ENCODE data around the gene AUTS2.

Gene AUTS2

DNA sequence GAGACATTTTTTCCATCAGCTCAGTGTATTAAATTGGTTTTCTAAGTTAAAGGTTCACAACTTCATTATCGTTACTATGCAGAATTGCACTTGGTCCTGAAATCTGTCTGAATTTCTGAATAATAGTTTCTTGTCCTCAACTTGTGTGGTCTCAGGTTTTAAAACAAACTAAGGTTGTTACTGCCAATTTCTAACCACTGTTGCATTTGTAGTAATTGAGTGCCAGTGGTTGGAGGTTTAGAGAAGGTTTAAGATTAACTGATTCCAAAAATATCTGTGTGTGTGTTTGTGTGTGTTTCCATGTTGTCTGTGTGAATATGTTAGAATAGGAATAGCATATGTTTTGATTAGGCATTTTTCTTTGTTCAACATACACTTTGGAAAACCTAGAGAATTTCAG lies 395.9 kb downstream of the AUTS2 start:
- Histone ChIP-seq H3K9me3 (ENCODE audit: control insufficient read depth in 5 of 5, low read length in 5 of 5) (no peaks in the 10 kb centered on the region), H3K9ac (ENCODE audit: low read length in 5 of 5) (no peak overlapping the region), H3K4me1 (ENCODE audit: control insufficient read depth in 5 of 5, insufficient read depth in 5 of 5, low read length in 5 of 5) (peaks cover 0 to 2% (median 0%) of the 10 kb centered on the region in 5 donors)

DNA sequence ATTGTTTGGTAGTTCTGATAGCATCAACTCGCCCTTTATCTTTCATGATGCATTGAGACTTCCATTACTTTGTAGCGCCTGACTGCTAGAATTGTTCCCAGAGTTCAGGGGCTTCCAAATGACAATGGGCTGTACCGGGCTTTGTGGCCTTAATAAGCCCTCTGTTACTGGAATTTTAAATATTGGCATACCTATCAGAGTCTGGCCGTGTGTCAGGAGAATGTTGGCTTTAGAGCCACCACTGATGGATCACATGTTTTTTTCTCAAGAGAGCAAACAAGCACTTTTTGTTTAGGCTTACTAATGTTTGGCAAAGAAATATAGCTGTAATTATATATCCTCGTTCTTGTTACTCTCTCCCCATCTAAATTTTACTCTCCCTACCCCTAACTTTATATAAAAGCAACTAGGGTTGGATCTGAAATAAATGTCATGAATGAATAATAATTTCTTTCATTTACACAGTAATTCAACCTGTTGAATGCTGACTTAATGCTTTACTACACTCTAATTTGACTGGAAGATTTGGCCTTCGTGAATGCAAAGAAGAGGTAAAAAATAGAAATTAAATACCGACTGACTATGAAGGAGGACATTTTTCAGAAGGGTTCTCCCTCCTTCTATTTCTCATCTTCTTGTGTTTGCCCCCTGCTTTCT lies 396.7 kb downstream of the AUTS2 start:
- Histone ChIP-seq H3K9me3 (ENCODE audit: control insufficient read depth in 5 of 5, low read length in 5 of 5) (no peaks in the 10 kb centered on the region), H3K9ac (ENCODE audit: low read length in 5 of 5) (no peak overlapping the region), H3K36me3 (ENCODE audit: control insufficient read depth in 5 of 5, insufficient read depth in 5 of 5, low read length in 5 of 5) (no peaks in the 10 kb centered on the region), H3K4me1 (ENCODE audit: control insufficient read depth in 5 of 5, insufficient read depth in 5 of 5, low read length in 5 of 5) (peaks cover 0 to 2% (median 0%) of the 10 kb centered on the region in 5 donors), H3K27me3 (ENCODE audit: control insufficient read depth in 5 of 5, insufficient read depth in 4 of 5, low read length in 5 of 5) (no peaks in the 10 kb centered on the region), H3K4me3 (ENCODE audit: low read depth in 1 of 5, low read length in 5 of 5) (no peak overlapping the region), H3K27ac (ENCODE audit: low read depth, low read length) (no peak overlapping the region)

More for the DNA sequence above, 395.9 kb downstream of the AUTS2 start:
- no peaks in the 10 kb centered on the region for H3K36me3 ChIP-seq (ENCODE audit: control insufficient read depth in 5 of 5, insufficient read depth in 5 of 5, low read length in 5 of 5)
- H3K27me3 ChIP-seq (ENCODE audit: control insufficient read depth in 5 of 5, insufficient read depth in 4 of 5, low read length in 5 of 5), result no peaks in the 10 kb centered on the region
- H3K27ac ChIP-seq (ENCODE audit: low read depth, low read length), result no peak overlapping the region
- no peak overlapping the region for H3K4me3 ChIP-seq (ENCODE audit: low read depth in 1 of 5, low read length in 5 of 5)

DNA sequence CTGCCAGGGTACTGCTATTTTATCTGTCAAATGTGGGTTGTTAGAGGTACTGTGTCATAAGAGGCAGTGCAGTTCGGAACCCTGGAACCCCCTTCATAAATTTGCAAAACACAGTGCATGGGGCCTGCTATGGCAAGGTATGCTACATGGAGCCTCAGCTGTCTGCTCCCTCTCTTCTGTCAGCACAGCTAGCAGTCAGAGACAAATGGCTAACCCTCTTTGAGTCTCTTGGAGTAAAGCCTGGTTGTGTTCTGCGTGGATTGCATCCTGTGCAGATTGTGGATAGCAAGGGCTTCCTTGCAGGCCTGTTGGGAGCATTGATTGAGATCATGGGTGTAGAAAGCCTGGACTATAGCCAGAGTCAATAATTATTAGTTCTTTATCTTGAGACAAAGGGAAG lies 397.8 kb downstream of the AUTS2 start:
- Histone ChIP-seq H3K9me3 (ENCODE audit: control insufficient read depth in 5 of 5, low read length in 5 of 5) (no peaks in the 10 kb centered on the region), H3K27ac (ENCODE audit: low read depth, low read length) (no peak overlapping the region), H3K4me3 (ENCODE audit: low read depth in 1 of 5, low read length in 5 of 5) (no peak overlapping the region), H3K36me3 (ENCODE audit: control insufficient read depth in 5 of 5, insufficient read depth in 5 of 5, low read length in 5 of 5) (no peaks in the 10 kb centered on the region), H3K4me1 (ENCODE audit: control insufficient read depth in 5 of 5, insufficient read depth in 5 of 5, low read length in 5 of 5) (peaks cover 0 to 2% (median 0%) of the 10 kb centered on the region in 5 donors), H3K9ac (ENCODE audit: low read length in 5 of 5) (no peak overlapping the region), H3K27me3 (ENCODE audit: control insufficient read depth in 5 of 5, insufficient read depth in 4 of 5, low read length in 5 of 5) (no peaks in the 10 kb centered on the region)

DNA sequence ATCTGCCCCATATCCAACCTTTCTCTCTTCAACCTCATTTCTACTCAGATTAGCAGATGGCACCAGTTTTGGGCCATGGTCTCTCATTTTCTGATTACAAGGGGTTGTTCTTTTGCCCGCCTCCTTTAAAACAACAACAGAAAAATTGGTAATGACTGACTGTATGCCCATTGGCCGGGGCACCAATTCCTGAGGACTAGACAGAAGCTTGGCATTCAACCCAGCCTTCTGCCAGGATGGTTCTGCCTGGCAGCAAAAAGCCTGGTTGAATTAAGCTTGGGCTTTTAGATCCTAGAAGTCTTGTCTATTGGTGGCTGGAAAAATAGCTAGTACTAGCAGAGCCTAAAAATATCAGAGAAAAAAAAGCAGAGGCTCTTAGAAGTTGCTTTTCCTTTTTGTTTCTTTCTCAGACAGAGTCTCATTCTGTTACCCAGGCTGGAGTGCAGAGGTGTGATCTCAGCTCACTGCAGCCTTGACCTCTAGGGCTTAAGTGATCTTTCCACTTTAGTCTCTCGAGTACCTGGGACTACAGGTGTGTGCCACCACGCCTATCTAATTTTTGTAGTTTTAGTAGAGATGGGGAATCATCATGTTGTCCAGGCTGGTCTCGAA lies 402.6 kb downstream of the AUTS2 start:
- Histone ChIP-seq H3K27ac (ENCODE audit: low read depth, low read length) (no peak overlapping the region), H3K9me3 (ENCODE audit: control insufficient read depth in 5 of 5, low read length in 5 of 5) (no peaks in the 10 kb centered on the region), H3K9ac (ENCODE audit: low read length in 5 of 5) (no peak overlapping the region), H3K36me3 (ENCODE audit: control insufficient read depth in 5 of 5, insufficient read depth in 5 of 5, low read length in 5 of 5) (no peaks in the 10 kb centered on the region), H3K4me3 (ENCODE audit: low read depth in 1 of 5, low read length in 5 of 5) (no peak overlapping the region), H3K4me1 (ENCODE audit: control insufficient read depth in 5 of 5, insufficient read depth in 5 of 5, low read length in 5 of 5) (no peaks in the 10 kb centered on the region), H3K27me3 (ENCODE audit: control insufficient read depth in 5 of 5, insufficient read depth in 4 of 5, low read length in 5 of 5) (no peaks in the 10 kb centered on the region)

DNA sequence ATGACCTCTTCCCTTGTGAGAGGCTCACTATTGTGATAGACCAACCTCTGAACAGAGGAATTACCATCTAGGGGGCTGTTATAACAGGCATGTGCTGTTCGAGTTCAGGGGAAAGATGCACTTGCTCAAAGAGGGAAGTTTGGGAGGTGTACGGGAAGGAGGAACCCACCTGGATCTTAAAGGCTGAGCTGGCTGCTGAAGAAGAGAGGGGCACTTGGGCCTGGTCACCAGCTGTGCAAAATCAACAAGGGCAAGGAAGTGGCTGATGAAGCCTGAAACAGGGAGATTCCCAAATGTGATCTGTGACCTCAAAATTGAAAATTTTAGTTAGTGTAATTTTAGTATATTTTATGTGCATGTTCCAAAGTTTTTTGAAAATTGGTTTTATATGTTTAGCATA lies 407.2 kb downstream of the AUTS2 start:
- no peaks in the 10 kb centered on the region for H3K27me3 ChIP-seq (ENCODE audit: control insufficient read depth in 5 of 5, insufficient read depth in 4 of 5, low read length in 5 of 5)
- no peak overlapping the region for H3K9ac ChIP-seq (ENCODE audit: low read length in 5 of 5)
- no peaks in the 10 kb centered on the region for H3K36me3 ChIP-seq (ENCODE audit: control insufficient read depth in 5 of 5, insufficient read depth in 5 of 5, low read length in 5 of 5)
- H3K27ac ChIP-seq (ENCODE audit: low read depth, low read length), result no peak overlapping the region
- H3K4me3 ChIP-seq (ENCODE audit: low read depth in 1 of 5, low read length in 5 of 5), result no peak overlapping the region
- no peaks in the 10 kb centered on the region for H3K9me3 ChIP-seq (ENCODE audit: control insufficient read depth in 5 of 5, low read length in 5 of 5)
- peaks cover 0 to 7% (median 0%) of the 10 kb centered on the region in 5 donors for H3K4me1 ChIP-seq (ENCODE audit: control insufficient read depth in 5 of 5, insufficient read depth in 5 of 5, low read length in 5 of 5)

DNA sequence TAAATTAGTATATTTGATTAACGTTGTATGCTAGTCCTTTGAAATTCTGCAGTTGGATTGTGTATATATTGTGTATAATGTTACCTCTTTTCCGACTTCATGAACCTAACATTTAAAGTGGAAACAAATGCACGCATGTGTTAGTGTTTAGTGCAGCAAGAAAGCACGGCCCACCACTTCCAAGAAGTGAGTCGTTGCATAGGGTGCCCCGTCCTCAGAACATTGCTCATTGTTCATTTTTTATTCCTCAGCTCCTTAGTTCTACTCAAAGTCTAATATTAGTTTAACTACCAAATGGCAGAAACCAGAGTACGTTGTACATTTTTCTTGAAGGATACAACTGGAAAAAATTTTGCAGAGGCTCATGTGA lies 407.6 kb downstream of the AUTS2 start:
- peaks cover 0 to 7% (median 0%) of the 10 kb centered on the region in 5 donors for H3K4me1 ChIP-seq (ENCODE audit: control insufficient read depth in 5 of 5, insufficient read depth in 5 of 5, low read length in 5 of 5)
- H3K36me3 ChIP-seq (ENCODE audit: control insufficient read depth in 5 of 5, insufficient read depth in 5 of 5, low read length in 5 of 5), result no peaks in the 10 kb centered on the region
- H3K27ac ChIP-seq (ENCODE audit: low read depth, low read length), result no peak overlapping the region
- no peaks in the 10 kb centered on the region for H3K9me3 ChIP-seq (ENCODE audit: control insufficient read depth in 5 of 5, low read length in 5 of 5)
- H3K27me3 ChIP-seq (ENCODE audit: control insufficient read depth in 5 of 5, insufficient read depth in 4 of 5, low read length in 5 of 5), result no peaks in the 10 kb centered on the region
- no peak overlapping the region for H3K9ac ChIP-seq (ENCODE audit: low read length in 5 of 5)
- H3K4me3 ChIP-seq (ENCODE audit: low read depth in 1 of 5, low read length in 5 of 5), result no peak overlapping the region

DNA sequence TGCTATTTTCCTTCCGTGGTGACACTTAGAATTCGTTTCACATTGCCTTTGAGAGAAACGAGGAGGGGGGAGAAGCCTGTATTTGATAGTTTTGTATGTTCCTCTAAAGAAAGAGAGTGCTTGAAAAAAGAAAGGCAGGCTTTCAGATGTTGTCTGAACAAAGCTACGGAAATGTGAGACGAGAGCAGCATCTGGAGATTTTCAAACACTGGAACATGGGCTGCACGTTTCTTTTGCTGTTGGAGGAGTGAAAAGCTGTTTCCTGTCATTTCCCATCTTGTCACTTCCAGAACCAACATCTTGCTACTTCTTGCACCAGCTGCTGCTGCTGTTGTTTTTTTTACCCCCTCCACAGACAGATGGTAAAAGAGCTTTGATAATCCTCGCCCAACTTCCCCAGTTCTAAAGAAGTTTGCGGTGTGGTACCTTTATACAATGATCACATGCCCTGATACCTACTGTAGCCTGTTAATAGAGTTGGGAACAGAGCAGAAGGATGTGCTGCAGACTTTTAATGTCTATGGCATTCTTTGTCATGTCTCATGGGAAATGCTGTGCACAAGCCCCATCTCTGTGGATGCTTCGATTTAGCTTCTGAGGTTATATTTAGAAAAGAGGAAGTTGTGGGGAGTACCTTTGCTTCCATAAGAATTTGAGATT lies 408.1 kb downstream of the AUTS2 start:
- Histone ChIP-seq H3K27me3 (ENCODE audit: control insufficient read depth in 5 of 5, insufficient read depth in 4 of 5, low read length in 5 of 5) (no peaks in the 10 kb centered on the region), H3K4me3 (ENCODE audit: low read depth in 1 of 5, low read length in 5 of 5) (no peak overlapping the region), H3K9me3 (ENCODE audit: control insufficient read depth in 5 of 5, low read length in 5 of 5) (no peaks in the 10 kb centered on the region), H3K36me3 (ENCODE audit: control insufficient read depth in 5 of 5, insufficient read depth in 5 of 5, low read length in 5 of 5) (no peaks in the 10 kb centered on the region), H3K4me1 (ENCODE audit: control insufficient read depth in 5 of 5, insufficient read depth in 5 of 5, low read length in 5 of 5) (peaks cover 0 to 7% (median 0%) of the 10 kb centered on the region in 5 donors), H3K9ac (ENCODE audit: low read length in 5 of 5) (no peak overlapping the region), H3K27ac (ENCODE audit: low read depth, low read length) (no peak overlapping the region)

DNA sequence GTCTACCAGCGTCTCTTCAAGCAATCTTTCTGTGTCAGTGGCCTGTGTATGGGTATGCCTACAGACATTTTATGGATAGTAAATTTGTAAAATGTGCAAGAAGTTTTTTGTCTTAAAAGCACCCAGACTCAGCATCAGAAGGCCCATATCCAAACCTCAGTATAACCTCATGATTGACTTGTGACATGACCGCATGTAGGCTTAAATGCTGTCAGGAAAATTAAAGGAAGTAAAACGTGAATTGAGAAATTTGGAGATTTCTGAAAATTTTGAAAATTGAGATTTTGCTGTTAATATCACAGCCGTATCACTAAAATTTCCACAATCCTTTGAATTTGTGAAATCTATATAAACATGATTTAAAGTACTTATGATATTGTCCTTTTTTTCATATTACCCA lies 410.2 kb downstream of the AUTS2 start:
- no peaks in the 10 kb centered on the region for H3K36me3 ChIP-seq (ENCODE audit: control insufficient read depth in 5 of 5, insufficient read depth in 5 of 5, low read length in 5 of 5)
- H3K4me1 ChIP-seq (ENCODE audit: control insufficient read depth in 5 of 5, insufficient read depth in 5 of 5, low read length in 5 of 5), result peaks cover 0 to 7% (median 0%) of the 10 kb centered on the region in 5 donors
- H3K27ac ChIP-seq (ENCODE audit: low read depth, low read length), result no peak overlapping the region
- H3K9ac ChIP-seq (ENCODE audit: low read length in 5 of 5), result no peak overlapping the region
- H3K4me3 ChIP-seq (ENCODE audit: low read depth in 1 of 5, low read length in 5 of 5), result no peak overlapping the region
- no peaks in the 10 kb centered on the region for H3K9me3 ChIP-seq (ENCODE audit: control insufficient read depth in 5 of 5, low read length in 5 of 5)
- H3K27me3 ChIP-seq (ENCODE audit: control insufficient read depth in 5 of 5, insufficient read depth in 4 of 5, low read length in 5 of 5), result no peaks in the 10 kb centered on the region

DNA sequence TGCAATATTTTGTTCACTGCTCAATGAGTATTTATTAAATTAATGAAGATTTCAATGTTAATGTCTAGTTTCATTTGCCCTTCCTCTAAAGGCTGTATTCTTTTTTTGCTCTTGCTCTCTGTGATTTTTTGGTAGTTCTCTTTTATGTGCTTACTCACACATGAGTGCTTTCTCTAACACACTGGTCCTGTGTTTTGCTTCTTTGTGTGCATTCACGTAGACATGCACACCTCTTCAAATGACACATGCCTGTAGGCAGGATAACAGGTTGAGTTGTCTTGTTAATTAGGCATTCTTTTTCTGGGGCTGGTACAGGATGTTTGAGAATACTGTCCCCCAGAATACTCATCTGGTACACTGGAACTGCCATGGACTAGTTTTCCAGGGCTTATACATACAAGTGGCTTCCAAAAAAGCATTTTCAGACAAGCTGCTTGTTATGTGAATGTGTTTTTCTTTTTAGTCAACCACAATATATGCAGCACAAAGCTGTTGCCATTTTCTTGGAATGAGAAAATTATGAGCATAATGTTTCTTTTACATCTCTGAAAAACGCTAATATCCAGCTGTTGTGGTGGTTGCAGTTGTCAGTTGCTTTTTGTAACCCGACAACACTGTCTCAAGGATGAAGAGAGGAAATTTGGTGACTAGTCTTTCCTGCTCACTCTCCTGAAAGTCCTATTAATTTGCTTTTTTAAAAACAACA lies 416.4 kb downstream of the AUTS2 start:
- H3K36me3 ChIP-seq (ENCODE audit: control insufficient read depth in 5 of 5, insufficient read depth in 5 of 5, low read length in 5 of 5), result no peaks in the 10 kb centered on the region
- H3K9me3 ChIP-seq (ENCODE audit: control insufficient read depth in 5 of 5, low read length in 5 of 5), result no peaks in the 10 kb centered on the region
- H3K9ac ChIP-seq (ENCODE audit: low read length in 5 of 5), result no peak overlapping the region

DNA sequence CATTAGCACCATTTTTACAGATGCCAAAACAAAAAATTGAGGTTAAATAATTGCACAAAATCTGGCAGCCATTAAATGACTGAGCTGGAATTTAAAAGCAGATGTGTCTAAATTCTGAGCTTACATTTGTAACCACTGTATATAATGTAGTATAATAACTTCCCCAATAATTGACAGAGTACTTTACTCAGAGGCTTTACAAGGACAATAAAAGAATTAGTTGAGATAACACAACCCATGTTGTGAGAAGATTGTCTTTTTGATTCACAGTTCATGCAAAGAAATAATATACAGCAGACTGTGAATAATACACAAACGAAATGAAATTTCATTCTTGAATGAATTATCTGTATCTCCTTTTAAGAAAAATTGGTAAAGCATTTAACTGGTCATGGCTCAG lies 417.1 kb downstream of the AUTS2 start:
- H3K4me3 ChIP-seq (ENCODE audit: low read depth in 1 of 5, low read length in 5 of 5), result no peak overlapping the region

More for the DNA sequence above, 416.4 kb downstream of the AUTS2 start:
- Histone ChIP-seq H3K4me3 (ENCODE audit: low read depth in 1 of 5, low read length in 5 of 5) (no peak overlapping the region), H3K4me1 (ENCODE audit: control insufficient read depth in 5 of 5, insufficient read depth in 5 of 5, low read length in 5 of 5) (peaks cover 0 to 14% (median 10%) of the 10 kb centered on the region in 5 donors), H3K27me3 (ENCODE audit: control insufficient read depth in 5 of 5, insufficient read depth in 4 of 5, low read length in 5 of 5) (no peaks in the 10 kb centered on the region), H3K27ac (ENCODE audit: low read depth, low read length) (no peak overlapping the region)

More for the DNA sequence above, 417.1 kb downstream of the AUTS2 start:
- no peaks in the 10 kb centered on the region for H3K27me3 ChIP-seq (ENCODE audit: control insufficient read depth in 5 of 5, insufficient read depth in 4 of 5, low read length in 5 of 5)
- no peak overlapping the region for H3K27ac ChIP-seq (ENCODE audit: low read depth, low read length)
- H3K9me3 ChIP-seq (ENCODE audit: control insufficient read depth in 5 of 5, low read length in 5 of 5), result no peaks in the 10 kb centered on the region
- peaks cover 0 to 14% (median 10%) of the 10 kb centered on the region in 5 donors for H3K4me1 ChIP-seq (ENCODE audit: control insufficient read depth in 5 of 5, insufficient read depth in 5 of 5, low read length in 5 of 5)
- H3K9ac ChIP-seq (ENCODE audit: low read length in 5 of 5), result no peak overlapping the region
- H3K36me3 ChIP-seq (ENCODE audit: control insufficient read depth in 5 of 5, insufficient read depth in 5 of 5, low read length in 5 of 5), result no peaks in the 10 kb centered on the region
